ENCODE results near the gene REG4.

Gene REG4

DNA sequence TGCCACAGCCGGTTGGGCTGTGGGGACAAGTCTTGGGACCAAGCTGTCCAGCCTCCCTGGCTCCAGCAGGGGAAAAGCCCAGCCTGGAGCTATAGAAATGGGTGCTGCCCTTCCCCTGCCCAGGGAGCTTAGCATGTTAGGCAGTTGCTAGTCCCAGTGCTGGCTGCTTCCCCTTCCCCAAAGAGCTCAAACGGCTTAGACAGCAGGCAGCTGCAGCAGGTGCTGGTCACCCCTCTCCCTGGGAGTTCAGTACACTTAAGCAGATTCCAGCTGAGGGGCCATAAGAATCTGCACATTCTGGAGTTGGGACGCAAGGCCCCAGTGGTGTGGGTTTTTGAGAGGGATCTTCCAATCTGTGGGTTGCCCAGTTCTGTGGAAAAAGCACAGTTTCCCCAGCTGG lies 11.1 kb upstream of the REG4 start:
- H3K27ac Mint-ChIP-seq = no peak overlapping the region
- DNase-seq (no peak), ATAC-seq (replicated peaks) (no peak)
- peaks cover 12 to 30% of the 10 kb centered on the region in 2 donors for H3K27me3 Mint-ChIP-seq
- H3K4me3 Mint-ChIP-seq = no peak overlapping the region
- H3K4me1 Mint-ChIP-seq = no peaks in the 10 kb centered on the region
- no peaks in the 10 kb centered on the region for H3K9me3 Mint-ChIP-seq
- no peaks in the 10 kb centered on the region for H3K36me3 Mint-ChIP-seq

DNA sequence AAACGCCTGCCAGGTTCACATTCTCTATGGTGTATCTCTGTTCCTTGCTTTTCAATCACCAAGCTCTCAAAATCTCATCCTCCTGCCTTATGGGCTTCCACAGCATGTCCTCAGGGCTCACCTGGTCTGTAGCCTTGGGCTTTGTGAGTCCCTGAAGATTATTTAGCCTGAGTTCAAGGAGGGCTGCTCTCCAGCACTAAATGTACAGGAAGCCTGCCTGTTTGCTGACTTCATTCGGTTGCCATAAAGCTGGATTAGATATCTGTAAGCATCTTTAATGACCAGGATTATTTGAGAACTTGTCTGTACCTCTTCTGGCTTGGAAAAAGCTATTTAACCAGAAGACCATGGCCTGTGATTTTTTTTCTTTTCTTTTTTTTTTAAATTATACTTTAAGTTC lies 6.9 kb upstream of the REG4 start:
- Mint-ChIP-seq H3K4me1 (no peaks in the 10 kb centered on the region), H3K36me3 (no peaks in the 10 kb centered on the region), H3K9me3 (no peaks in the 10 kb centered on the region), H3K27me3 (peaks cover 11 to 31% of the 10 kb centered on the region in 2 donors), H3K4me3 (no peak overlapping the region), H3K27ac (no peak overlapping the region)
- DNase-seq = no peak
- no peak for ATAC-seq (replicated peaks)

DNA sequence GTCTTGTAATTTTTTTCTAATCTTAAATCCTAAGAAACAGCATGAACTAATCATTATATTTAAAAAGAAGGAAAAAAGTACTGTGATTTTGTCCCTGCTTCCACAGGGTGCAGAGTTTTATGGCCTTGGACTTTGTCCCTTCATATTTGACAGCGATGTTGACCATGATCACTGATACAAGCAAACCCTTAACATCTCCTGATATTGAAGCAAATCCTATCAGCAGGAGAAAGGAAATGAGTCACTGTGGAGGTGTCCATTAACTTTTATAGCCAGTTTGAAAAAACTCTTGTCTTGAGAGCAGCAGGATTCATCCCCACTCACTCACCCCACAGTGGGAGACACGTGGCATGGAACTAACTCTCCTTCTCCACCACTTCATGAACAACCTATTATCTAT lies 5.1 kb upstream of the REG4 start:
- peaks cover 7 to 20% of the 10 kb centered on the region in 2 donors for H3K27me3 Mint-ChIP-seq

DNA sequence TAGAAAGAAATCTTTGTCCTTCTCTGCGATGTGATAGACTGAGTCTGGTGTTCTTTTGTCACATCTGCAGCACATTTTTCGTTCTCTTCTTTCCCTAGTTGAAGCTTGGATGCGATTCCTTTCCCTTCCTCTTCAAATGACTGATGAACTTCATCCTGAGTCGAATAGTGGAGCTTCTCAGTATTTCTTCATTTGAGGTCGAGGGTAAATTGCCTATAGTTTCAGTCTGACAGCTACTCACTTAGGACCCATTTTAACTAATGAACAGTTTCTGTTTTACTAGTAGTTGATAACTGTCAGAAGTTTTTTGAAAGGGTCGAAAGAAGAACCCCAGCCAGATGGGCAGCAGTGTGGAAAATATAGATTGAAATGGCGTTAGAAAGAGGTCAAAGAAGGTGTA lies 4.7 kb upstream of the REG4 start:
- Mint-ChIP-seq H3K4me3 (no peak overlapping the region), H3K27ac (no peak overlapping the region), H3K36me3 (no peaks in the 10 kb centered on the region), H3K27me3 (peaks cover 7 to 18% of the 10 kb centered on the region in 2 donors), H3K4me1 (no peaks in the 10 kb centered on the region), H3K9me3 (no peaks in the 10 kb centered on the region)
- DNase-seq (no peak), ATAC-seq (replicated peaks) (no peak)

More for the DNA sequence above, 5.1 kb upstream of the REG4 start:
- DNase-seq = no peak
- ATAC-seq (replicated peaks) = no peak
- Mint-ChIP-seq H3K4me1 (no peaks in the 10 kb centered on the region), H3K27ac (no peak overlapping the region), H3K9me3 (no peaks in the 10 kb centered on the region), H3K36me3 (no peaks in the 10 kb centered on the region), H3K4me3 (no peak overlapping the region)

DNA sequence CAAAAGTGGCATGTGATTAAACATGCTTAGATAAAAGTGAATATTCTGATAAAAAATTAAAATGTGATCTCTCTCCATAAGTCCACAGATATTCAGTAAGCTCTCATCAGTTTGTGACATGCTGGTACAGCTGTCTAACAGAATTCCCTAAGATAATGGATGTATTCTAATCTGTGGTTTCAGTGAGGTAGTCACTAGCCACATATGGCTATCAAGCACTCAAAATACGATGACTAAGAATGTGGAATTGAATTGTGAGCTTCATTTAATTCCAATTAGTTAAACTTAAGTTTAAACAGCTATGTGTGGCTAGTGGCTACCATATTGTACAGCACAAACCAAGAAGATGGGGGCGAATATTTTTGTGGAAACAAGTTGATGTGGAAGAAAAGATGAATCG lies 4.1 kb upstream of the REG4 start:
- no peak overlapping the region for H3K27ac Mint-ChIP-seq
- no peaks in the 10 kb centered on the region for H3K36me3 Mint-ChIP-seq
- DNase-seq = no peak
- ATAC-seq (replicated peaks) = no peak
- peaks cover 7 to 18% of the 10 kb centered on the region in 2 donors for H3K27me3 Mint-ChIP-seq
- no peaks in the 10 kb centered on the region for H3K4me1 Mint-ChIP-seq
- no peaks in the 10 kb centered on the region for H3K9me3 Mint-ChIP-seq
- no peak overlapping the region for H3K4me3 Mint-ChIP-seq

DNA sequence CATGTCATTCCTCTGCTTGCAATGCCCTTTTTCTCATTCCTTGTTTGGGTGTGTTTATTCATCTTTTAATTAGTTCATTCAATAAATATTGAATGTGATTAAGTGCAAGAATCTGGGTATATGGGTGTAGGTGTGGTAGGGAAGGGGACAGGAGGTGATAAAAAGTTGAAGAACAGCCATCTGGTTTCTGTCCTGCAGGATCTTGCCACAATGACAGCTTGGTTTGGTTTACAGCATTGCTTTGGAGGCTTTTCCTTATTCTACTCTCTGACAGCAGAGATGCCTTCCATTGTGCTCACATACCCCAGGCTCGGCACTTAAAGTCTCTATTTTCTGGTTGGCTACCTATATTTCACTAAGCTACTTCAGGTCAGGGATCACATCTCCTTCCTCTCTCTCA lies 3.0 kb upstream of the REG4 start:
- ATAC-seq (replicated peaks) (no peak), DNase-seq (no peak)
- no peak overlapping the region for H3K4me3 Mint-ChIP-seq
- no peaks in the 10 kb centered on the region for H3K4me1 Mint-ChIP-seq
- no peak overlapping the region for H3K27ac Mint-ChIP-seq
- H3K27me3 Mint-ChIP-seq = peaks cover 7 to 10% of the 10 kb centered on the region in 2 donors
- no peaks in the 10 kb centered on the region for H3K9me3 Mint-ChIP-seq
- H3K36me3 Mint-ChIP-seq = no peaks in the 10 kb centered on the region

DNA sequence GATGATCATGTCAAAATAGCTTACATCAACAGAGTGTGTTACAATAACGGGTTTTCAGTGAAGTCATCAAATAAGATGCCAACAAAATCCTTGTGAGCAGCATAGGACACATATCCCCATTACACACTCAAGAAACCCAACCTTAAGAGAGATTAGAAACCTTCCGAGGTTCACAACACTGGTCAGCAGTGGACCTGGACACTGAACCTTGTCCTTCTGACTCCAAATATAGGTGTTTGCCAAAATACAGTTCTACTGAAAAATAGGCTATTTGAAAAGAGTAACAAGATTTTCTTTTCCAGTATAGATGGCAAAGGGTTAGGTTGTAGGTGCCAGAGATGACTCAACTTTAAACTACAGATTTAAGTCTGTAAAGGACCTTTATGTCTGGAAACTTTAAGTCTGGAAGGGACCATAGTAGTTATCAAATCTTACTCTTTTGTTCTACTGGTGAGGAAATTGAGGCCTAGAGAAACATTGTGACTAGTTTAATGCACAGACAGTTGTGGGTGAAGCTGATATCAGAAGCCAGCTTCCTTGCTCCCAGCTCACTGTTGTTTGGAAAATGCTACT lies 811 bp upstream of the REG4 start:
- Mint-ChIP-seq H3K27me3 (peaks cover 14 to 15% of the 10 kb centered on the region in 2 donors), H3K4me3 (no peak overlapping the region), H3K4me1 (no peaks in the 10 kb centered on the region), H3K27ac (no peak overlapping the region), H3K36me3 (no peaks in the 10 kb centered on the region), H3K9me3 (no peaks in the 10 kb centered on the region)
- DNase-seq (no peak), ATAC-seq (replicated peaks) (no peak)

DNA sequence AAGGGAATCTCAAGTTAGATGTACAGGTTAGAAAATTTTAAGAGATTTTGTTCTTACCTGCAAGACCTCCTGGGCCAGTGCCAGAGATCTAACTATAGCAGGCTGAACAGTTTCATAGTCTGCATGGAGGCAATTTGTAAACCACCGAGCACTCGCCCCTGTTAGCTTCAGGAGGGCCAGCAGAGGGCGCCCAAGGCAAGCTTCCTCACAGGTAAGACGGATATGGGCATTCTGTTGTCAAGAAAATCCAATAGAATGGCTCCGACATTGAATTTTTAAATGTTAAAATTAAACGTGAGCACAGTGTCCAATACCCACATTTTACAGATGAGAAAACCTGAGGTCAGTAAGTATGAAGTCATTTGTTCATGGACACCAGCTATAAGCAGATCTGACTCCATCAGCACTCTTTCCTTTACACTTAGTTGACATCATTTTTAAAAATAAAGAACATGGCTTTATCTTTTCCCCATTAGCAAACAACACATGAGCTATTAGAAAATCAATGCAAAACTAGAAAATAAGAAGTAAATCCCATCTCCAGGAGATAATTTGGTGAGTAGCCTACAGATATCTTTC lies 2.2 kb downstream of the REG4 start:
- H3K9me3 Mint-ChIP-seq = no peaks in the 10 kb centered on the region
- H3K27me3 Mint-ChIP-seq = peaks cover 23 to 25% of the 10 kb centered on the region in 2 donors
- ATAC-seq (replicated peaks) = peak; percentile 92 to 94
- H3K4me1 Mint-ChIP-seq = no peaks in the 10 kb centered on the region
- no peaks in the 10 kb centered on the region for H3K36me3 Mint-ChIP-seq
- no peak overlapping the region for H3K27ac Mint-ChIP-seq
- DNase-seq = peak; percentile 36
- no peak overlapping the region for H3K4me3 Mint-ChIP-seq

DNA sequence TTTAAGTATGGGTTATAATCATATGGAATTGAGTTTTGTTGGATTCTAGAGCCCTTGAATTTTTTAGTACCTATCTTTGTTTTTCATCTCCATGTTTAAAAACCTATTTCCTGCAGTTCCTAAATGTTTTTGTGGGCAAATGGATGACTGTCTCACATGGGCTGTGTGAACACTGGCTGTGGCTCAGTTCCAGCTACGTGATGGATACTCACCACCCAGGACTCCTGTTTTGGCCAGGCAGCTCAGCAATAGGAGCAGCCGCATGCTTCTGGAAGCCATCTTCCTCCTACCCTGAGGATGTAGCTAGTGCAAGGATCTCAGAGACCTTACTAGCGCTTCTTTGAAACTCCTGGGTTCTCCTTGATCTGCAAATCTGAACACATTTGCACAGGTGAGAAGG lies 2.8 kb downstream of the REG4 start:
- H3K36me3 Mint-ChIP-seq = no peaks in the 10 kb centered on the region
- DNase-seq = no peak
- no peak for ATAC-seq (replicated peaks)
- peaks cover 23% of the 10 kb centered on the region in 2 donors for H3K27me3 Mint-ChIP-seq
- H3K4me3 Mint-ChIP-seq = no peak overlapping the region
- H3K9me3 Mint-ChIP-seq = no peaks in the 10 kb centered on the region
- H3K4me1 Mint-ChIP-seq = no peaks in the 10 kb centered on the region
- H3K27ac Mint-ChIP-seq = no peak overlapping the region

DNA sequence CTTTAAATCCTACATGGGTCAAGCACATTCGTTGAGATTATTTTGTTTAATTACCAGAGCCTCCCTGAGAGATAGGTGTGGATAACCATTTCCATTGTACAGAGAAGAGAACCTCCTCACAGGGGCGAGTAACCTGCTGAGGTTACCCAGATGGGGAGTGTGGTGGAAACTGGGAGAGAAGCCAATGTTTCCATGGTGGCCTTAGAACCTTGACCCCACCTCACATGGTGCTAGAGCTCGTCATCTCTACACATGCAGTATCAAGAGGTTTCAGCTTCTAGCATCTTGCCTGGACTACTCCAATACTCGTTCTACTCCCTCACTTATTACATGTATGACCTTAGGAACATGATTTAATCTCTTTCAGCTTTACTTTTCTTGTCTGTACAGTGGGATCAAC lies 4.8 kb downstream of the REG4 start:
- DNase-seq = no peak
- no peaks in the 10 kb centered on the region for H3K9me3 Mint-ChIP-seq
- no peak for ATAC-seq (replicated peaks)
- H3K27me3 Mint-ChIP-seq = peaks cover 19 to 20% of the 10 kb centered on the region in 2 donors
- H3K27ac Mint-ChIP-seq = no peak overlapping the region
- H3K4me1 Mint-ChIP-seq = no peaks in the 10 kb centered on the region
- H3K4me3 Mint-ChIP-seq = no peak overlapping the region
- H3K36me3 Mint-ChIP-seq = no peaks in the 10 kb centered on the region

DNA sequence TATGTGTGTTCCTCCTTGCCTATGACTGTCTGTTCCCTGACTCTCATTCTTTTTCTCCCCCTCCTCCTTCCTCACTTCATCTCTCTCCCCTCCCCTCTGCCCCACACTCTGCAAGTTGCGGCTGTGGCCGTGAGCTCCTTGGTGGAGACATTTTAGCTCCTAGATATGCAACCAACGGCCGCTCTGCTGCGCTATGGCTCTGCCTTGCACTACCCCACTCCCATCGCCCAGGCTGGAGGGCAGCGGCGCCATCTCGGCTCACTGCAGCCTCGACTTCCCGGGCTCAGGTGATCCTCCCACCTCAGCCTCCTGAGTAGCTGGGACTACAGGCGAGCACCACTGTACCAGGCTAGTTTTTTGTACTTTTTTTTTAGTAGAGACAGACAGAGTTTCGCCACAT lies 5.5 kb downstream of the REG4 start:
- Mint-ChIP-seq H3K36me3 (no peaks in the 10 kb centered on the region), H3K27me3 (peaks cover 18 to 20% of the 10 kb centered on the region in 2 donors), H3K27ac (no peak overlapping the region), H3K4me1 (no peaks in the 10 kb centered on the region), H3K9me3 (no peaks in the 10 kb centered on the region), H3K4me3 (no peak overlapping the region)
- no peak for DNase-seq
- no peak for ATAC-seq (replicated peaks)

DNA sequence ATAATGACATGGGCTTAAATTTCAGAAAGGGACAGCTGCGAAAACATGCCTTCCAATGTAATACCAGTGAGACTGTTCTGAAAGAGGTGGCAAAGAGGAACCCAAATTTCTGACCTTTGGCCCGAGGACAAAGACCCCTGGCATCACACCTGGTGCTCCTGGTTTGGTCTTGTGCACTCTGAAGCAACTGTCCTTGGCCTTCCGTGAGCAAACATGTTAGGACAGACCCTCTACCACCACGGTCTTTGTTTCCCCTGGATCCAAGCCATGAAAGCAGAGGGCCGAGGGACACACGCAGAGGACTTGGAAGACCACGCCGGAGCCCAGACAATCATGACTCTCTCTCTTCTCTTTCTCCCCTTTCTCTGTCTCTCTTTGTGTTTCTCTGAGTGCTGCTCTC lies 6.0 kb downstream of the REG4 start:
- Mint-ChIP-seq H3K27me3 (peaks cover 18 to 20% of the 10 kb centered on the region in 2 donors), H3K4me1 (no peaks in the 10 kb centered on the region), H3K27ac (no peak overlapping the region), H3K4me3 (no peak overlapping the region), H3K36me3 (no peaks in the 10 kb centered on the region), H3K9me3 (no peaks in the 10 kb centered on the region)
- DNase-seq (no peak), ATAC-seq (replicated peaks) (no peak)

DNA sequence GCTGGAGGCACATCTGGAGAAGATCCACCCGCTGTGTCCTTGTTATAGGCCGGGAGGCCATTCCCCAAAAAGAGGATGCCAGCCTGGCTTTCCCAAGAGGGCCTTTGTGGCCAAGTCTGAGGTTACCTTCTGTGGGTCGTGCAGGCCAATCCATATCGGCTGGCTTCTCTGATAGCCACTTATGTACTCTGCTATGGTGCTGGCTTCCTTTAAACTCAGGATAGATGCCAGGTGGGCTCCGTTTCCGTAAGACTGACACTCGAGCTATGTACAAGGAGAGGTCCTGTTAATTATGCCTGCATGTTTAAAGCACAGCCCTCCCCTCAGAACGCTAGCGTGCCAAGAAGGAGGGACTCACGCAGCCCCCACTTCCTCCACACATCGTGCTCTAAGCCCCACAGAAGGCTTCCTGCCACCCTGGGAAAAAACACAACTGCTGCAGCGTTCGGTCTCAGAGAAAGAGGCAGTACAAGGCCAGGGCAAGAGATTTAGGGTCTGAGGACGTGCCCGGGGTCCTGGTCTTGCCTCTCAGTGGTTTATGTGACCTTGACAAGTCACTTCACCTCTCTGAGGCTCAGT lies 11.6 kb downstream of the REG4 start:
- H3K4me3 Mint-ChIP-seq = no peak overlapping the region
- DNase-seq = no peak
- no peaks in the 10 kb centered on the region for H3K9me3 Mint-ChIP-seq
- peaks cover 0 to 2% of the 10 kb centered on the region in 2 donors for H3K27me3 Mint-ChIP-seq
- H3K4me1 Mint-ChIP-seq = peaks cover 0 to 2% of the 10 kb centered on the region in 2 donors
- H3K36me3 Mint-ChIP-seq = no peaks in the 10 kb centered on the region
- ATAC-seq (replicated peaks) = no peak
- no peak overlapping the region for H3K27ac Mint-ChIP-seq

DNA sequence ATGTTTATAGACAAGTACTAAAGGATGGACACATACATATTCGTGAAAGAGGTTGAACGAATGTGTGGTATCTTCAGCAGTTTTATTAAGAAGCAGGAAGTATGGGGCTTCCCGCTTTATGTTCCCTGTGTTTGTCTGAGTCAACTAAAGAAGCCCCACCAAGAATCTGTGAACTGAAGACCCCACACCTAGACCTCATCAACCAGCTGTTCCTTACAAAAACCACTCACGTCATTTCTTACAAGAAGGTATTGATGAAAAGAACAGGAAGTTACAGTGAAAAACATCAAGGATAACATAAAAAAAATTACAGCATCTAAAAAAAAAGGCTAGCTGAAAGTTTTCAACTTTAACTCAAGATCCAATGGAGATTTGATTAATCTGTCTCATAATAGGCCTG lies 12.3 kb downstream of the REG4 start:
- DNase-seq (no peak), ATAC-seq (replicated peaks) (no peak)
- Mint-ChIP-seq H3K4me3 (no peak overlapping the region), H3K4me1 (peaks cover 0 to 2% of the 10 kb centered on the region in 2 donors), H3K36me3 (no peaks in the 10 kb centered on the region), H3K9me3 (no peaks in the 10 kb centered on the region), H3K27me3 (peaks cover 0 to under 1% of the 10 kb centered on the region in 2 donors), H3K27ac (no peak overlapping the region)

DNA sequence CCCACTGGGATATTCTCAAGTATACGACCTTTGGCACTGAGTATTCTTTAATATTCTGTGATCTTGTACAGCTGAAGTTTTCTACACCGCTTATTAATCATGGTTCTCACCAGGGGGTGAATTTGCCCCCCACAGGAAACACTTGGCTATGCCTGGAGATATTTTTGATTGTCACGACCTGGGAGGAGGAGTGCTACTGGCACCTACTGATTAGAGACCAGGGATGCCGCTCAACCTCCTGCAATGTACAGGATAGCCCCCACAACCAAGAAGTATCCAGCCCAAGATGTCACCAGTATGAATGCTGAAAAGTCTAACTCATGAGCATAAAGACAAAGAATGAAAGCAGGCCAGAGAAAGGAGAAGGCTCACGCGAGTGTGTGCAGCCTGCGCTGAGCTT lies 13.7 kb downstream of the REG4 start:
- H3K4me1 Mint-ChIP-seq = peaks cover 0 to 2% of the 10 kb centered on the region in 2 donors
- no peak overlapping the region for H3K27ac Mint-ChIP-seq
- no peak overlapping the region for H3K4me3 Mint-ChIP-seq
- no peaks in the 10 kb centered on the region for H3K9me3 Mint-ChIP-seq
- ATAC-seq (replicated peaks) = peak in 1 of 2 donors; percentile 10
- no peaks in the 10 kb centered on the region for H3K36me3 Mint-ChIP-seq
- no peak for DNase-seq
- H3K27me3 Mint-ChIP-seq = peaks cover 0 to 5% of the 10 kb centered on the region in 2 donors
